ENCODE data around the gene CTDNEP1. TPM values are rescaled to one million over a fixed set of nuclear protein-coding genes. Genes with fewer than 3 reads are reported as not detected.
A peak's percentile ranks its signal among the peaks of the same experiment; 100 is the strongest.

The CTDNEP1 gene
- total RNA-seq, 1 donor from 2014 or later = 109 TPM

- DNase-seq (peak; percentile 91), ATAC-seq (ENCODE audit: poor library complexity) (peak; percentile 13)
- intact Hi-C loops (cut with DNase I) = no loop called here
These were observed 13.6 kb downstream of the CTDNEP1 start for GRCh38 chr17:7237761-7238419.

DNA sequence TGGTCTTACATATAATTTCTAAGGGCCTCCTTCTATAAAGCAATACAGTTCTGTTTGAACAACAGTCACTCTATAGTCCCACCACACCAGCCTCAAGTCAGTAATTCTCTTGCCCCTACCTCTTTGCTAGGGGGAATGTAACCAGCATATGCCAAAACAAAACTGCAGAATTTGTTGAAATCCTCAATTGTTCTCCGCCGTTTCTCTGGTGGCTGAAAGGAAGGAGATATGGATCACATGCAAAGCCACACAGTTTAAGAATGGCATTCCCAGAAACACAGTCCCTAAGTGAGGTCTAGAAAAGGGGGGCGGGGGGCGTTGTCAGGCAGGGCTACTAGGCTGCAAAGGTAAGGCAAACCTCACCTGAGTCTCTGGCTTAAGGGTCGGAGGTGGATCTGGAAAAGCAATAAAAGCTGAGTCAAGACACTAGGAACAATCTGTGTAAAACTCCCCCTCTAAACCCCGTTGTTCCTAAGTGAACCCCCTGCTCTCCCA is 14.2 kb downstream of the CTDNEP1 start:
- ATAC-seq (ENCODE audit: poor library complexity) (no peak), DNase-seq (no peak)
- intact Hi-C loops (cut with DNase I) = no loop called here

- DNase-seq (no peak), ATAC-seq (ENCODE audit: poor library complexity) (no peak)
- intact Hi-C loops (cut with DNase I) = no loop called here
These were observed 14.7 kb downstream of the CTDNEP1 start for GRCh38 chr17:7236808-7237207.

- ATAC-seq (ENCODE audit: poor library complexity) (no peak), DNase-seq (no peak)
- intact Hi-C loops (cut with DNase I) = no loop called here
These were observed 15.6 kb downstream of the CTDNEP1 start for GRCh38 chr17:7235693-7236665.

DNA sequence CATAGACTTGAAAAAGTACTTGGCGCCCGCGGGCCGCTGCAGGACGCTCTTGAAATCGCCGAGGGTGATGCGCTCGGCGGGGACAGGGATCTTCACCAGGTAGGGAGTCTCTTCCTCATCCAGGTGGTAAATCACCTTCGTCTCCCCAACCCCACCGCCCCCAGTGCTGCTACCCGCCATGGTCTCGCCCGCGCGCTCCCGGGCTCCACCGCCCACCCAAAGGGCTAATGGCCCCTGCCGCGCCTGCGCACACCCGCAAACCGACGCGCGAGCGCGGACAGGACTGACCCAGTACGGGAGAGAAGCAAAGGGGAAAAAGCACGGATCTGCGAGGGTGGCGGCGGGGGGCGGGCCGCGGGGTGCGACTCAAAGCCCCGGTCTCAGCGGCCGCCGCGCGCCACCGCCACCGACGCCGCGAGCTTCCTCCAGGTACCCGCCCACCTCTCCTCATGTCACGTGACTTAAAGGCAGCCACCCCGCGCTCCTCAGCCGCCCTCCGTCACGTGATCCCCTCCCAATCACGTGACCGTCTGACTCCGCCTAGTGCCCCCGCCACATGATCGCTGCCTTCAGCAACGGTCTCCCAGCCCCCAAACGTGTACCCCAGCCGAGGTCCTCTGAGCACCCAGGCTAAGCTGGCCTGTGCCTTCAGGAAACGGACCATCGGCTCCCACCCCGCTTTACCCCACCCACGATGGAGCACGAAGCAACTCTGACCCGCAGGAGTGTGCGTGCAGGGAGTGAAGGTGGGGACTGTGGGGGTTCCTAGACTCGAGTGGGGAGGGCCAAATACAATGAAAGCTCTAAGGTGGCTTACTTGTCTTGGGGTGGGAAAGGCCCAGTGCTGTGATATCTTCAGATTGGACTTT is 17.2 kb downstream of the CTDNEP1 start, which contains the start of gene DVL2:
Gene DVL2 (minus strand): TSS at position 435 of the 869 bp plus-strand sequence. CDS start 255 bp downstream, at position 180.
- DNase-seq (peak; percentile 96), ATAC-seq (ENCODE audit: poor library complexity) (peak; percentile 78)
- intact Hi-C loops (cut with DNase I) = no loop called here

GRCh38 chr17:7233701-7234082 is 17.8 kb downstream of the CTDNEP1 start:
- DNase-seq = no peak
- intact Hi-C loops (cut with DNase I) = no loop called here
- ATAC-seq (ENCODE audit: poor library complexity) = peak; percentile 0

DNA sequence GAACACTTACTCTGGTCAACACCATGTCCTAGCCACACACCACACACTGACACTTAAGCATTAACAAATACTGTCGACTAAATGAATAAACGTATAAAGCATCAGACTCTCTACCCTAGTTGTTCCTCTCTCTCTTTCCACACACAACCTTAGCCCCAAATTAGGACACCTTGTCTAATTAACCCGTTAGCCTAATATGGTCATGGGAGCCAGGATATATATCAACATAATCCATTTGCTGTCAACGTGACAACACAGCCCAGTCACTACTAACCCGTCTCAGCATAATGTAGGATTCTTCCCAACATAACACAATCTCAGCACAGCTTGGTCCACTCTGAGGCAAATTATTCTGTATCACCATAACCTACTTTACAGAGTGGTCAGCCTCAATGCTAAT is 19.4 kb downstream of the CTDNEP1 start:
- ATAC-seq (ENCODE audit: poor library complexity) (no peak), DNase-seq (no peak)
- intact Hi-C loops (cut with DNase I) = no loop called here

GRCh38 chr17:7229504-7229903 is 22.0 kb downstream of the CTDNEP1 start:
- ATAC-seq (ENCODE audit: poor library complexity) (no peak), DNase-seq (peak; percentile 38)
- intact Hi-C loops (cut with DNase I) = no loop called here

DNA sequence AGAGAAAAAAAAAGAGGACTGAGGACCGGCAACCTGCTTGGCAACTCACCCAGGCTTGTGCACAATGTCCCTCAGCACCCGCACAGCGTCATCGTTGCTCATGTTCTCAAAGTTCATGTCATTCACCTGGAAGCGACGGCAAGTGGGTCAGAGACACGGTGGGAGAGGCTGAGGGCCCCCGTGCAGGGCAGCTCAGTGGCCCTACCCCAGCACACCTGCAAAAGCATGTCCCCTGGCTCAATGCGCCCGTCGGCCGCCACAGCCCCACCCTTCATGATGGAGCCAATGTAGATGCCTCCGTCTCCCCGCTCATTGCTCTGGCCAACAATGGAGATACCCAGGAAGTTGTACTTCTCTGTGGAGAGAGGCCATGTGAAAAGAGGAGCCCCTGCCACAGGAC is 22.6 kb downstream of the CTDNEP1 start:
- ATAC-seq (ENCODE audit: poor library complexity) = no peak
- intact Hi-C loops (cut with DNase I) = no loop called here
- no peak for DNase-seq

GRCh38 chr17:7226721-7227710 is 24.5 kb downstream of the CTDNEP1 start:
- intact Hi-C loops (cut with DNase I) = no loop called here
- DNase-seq (no peak), ATAC-seq (ENCODE audit: poor library complexity) (no peak)

- peak; percentile 29 for ATAC-seq (ENCODE audit: poor library complexity)
- intact Hi-C loops (cut with DNase I) = no loop called here
- DNase-seq = no peak
These were observed 25.7 kb downstream of the CTDNEP1 start for GRCh38 chr17:7225711-7226331.

DNA sequence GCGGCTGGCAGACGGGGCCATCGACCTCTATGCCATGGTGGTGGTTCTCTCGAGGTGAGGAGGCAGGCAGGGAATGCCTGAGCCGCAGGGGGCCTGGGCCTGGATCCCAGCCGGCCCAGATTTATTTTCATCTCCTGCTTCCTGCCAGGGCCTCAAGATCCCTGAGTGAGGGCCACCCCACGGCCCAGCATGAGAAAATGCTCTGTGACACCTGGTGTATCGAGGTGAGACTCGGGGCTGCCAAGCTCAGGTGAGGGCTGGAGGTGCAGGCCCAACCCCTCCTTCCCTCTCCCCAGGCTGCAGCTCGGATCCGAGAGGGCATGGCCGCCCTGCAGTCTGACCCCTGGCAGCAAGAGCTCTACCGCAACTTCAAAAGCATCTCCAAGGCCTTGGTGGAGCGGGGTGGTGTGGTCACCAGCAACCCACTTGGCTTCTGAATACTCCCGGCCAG is 26.8 kb downstream of the CTDNEP1 start:
- DNase-seq = peak; percentile 42
- ATAC-seq (ENCODE audit: poor library complexity) = no peak
- intact Hi-C loops (cut with DNase I) = no loop called here

GRCh38 chr17:7224110-7224509 is 27.4 kb downstream of the CTDNEP1 start:
- ATAC-seq (ENCODE audit: poor library complexity) (no peak), DNase-seq (peak; percentile 50)
- intact Hi-C loops (cut with DNase I) = no loop called here

GRCh38 chr17:7223375-7223774 is 28.2 kb downstream of the CTDNEP1 start:
- intact Hi-C loops (cut with DNase I) = no loop called here
- DNase-seq (no peak), ATAC-seq (ENCODE audit: poor library complexity) (no peak)

- peak; percentile 30 for DNase-seq
- intact Hi-C loops (cut with DNase I) = no loop called here
These were observed 28.6 kb downstream of the CTDNEP1 start for GRCh38 chr17:7222972-7223292.

DNA sequence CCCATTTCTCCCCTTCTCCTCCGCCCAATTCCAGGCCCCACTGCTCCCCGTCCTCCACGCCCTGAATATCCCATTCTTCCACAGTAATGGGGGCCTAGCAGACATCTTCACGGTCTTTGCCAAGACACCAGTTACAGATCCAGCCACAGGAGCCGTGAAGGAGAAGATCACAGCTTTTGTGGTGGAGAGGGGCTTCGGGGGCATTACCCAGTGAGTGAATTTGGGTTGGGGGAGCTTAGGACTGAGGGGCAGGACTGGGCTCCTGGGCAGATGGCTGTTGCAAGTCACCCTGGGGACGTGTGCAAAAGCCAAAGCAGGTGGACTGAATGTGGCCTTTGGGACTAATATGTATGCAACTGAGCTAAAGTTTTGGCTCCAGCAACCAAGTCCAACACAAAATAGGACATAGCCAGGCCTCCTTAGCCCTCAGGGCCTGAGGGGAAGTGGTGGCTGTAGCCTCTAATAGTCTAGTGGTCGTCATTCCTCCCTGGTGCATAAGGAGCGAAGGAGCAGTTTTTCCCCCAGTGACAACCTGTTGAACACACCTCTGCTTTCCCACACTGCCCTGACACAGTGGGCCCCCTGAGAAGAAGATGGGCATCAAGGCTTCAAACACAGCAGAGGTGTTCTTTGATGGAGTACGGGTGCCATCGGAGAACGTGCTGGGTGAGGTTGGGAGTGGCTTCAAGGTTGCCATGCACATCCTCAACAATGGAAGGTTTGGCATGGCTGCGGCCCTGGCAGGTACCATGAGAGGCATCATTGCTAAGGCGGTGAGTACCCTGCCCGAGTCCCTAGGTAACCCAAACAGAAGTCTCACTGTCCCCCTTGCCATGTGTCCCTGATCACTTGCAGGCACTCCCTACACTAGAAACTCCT is 29.2 kb downstream of the CTDNEP1 start:
- intact Hi-C loops (cut with DNase I) = no loop called here
- no peak for ATAC-seq (ENCODE audit: poor library complexity)
- DNase-seq = peak; percentile 38

More at GRCh38 chr17:7222972-7223292, 28.6 kb downstream of the CTDNEP1 start:
- no peak for ATAC-seq (ENCODE audit: poor library complexity)

Measured in Right ventricle myocardium superior (tissue), 1 donor.